ENCODE measurements around the gene KLHL34.

The KLHL34 gene

DNA sequence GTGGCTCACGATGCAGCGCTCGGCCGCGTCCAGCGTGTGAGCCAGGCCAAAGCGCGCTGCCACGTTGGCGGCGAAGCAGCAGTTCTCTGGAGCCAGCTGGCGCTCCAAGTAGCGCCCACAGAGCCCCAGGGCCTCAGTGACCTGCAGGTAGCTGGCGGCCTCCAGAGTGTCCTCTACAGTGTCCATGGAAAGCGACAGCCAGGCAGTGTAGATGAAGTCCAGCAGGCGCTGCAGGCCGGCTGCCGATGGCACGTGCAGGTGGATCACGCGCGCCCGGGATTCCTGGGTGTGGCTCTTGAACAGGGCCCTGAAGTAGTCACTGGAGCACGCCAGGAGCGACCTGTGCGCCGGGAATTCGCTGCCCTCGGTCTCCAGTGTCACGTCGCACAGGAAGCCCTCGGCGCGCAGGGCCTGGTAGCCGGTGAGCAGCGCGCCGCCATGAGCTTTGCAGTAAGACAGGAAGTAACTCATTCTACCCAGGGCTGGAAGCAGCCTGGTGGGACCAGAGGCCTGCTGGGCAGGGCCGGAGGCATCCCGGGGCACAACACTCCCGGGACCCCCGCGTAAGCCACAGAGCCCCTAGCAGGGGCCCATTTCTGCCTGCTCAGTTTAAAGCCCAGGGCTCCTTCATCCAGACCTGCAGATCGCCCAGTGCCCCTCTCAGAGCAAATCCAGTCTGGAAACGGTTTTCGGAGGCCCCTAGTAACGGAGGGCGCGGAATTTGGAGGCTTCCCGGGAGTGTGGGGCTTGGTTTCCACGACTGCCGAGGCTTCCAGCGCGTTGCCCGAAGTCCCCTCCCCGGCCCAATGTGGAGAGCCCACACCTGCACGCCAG is 595 bp downstream of the KLHL34 start:
- ATAC-seq (ENCODE audit: low read depth) = no peak
- TF ChIP-seq, protein P1, sequence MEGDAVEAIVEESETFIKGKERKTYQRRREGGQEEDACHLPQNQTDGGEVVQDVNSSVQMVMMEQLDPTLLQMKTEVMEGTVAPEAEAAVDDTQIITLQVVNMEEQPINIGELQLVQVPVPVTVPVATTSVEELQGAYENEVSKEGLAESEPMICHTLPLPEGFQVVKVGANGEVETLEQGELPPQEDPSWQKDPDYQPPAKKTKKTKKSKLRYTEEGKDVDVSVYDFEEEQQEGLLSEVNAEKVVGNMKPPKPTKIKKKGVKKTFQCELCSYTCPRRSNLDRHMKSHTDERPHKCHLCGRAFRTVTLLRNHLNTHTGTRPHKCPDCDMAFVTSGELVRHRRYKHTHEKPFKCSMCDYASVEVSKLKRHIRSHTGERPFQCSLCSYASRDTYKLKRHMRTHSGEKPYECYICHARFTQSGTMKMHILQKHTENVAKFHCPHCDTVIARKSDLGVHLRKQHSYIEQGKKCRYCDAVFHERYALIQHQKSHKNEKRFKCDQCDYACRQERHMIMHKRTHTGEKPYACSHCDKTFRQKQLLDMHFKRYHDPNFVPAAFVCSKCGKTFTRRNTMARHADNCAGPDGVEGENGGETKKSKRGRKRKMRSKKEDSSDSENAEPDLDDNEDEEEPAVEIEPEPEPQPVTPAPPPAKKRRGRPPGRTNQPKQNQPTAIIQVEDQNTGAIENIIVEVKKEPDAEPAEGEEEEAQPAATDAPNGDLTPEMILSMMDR (IDR thresholded peaks at IDR 0.05; ENCODE audit: poor library complexity, severe bottlenecking) = no peak
- DNase-seq (ENCODE audit: low spot score) = no peak
- Histone ChIP-seq H3K4me3 (ENCODE audit: severe bottlenecking) (no peak overlapping the region), H3K9me3 (ENCODE audit: severe bottlenecking) (no peaks in the 10 kb centered on the region), H3K4me1 (ENCODE audit: insufficient read depth, poor library complexity, severe bottlenecking) (no peaks in the 10 kb centered on the region), H3K27ac (ENCODE audit: poor library complexity, severe bottlenecking) (no peak overlapping the region), H3K36me3 (ENCODE audit: low read depth) (no peaks in the 10 kb centered on the region), H3K27me3 (ENCODE audit: insufficient read depth, poor library complexity, severe bottlenecking) (no peaks in the 10 kb centered on the region)

DNA sequence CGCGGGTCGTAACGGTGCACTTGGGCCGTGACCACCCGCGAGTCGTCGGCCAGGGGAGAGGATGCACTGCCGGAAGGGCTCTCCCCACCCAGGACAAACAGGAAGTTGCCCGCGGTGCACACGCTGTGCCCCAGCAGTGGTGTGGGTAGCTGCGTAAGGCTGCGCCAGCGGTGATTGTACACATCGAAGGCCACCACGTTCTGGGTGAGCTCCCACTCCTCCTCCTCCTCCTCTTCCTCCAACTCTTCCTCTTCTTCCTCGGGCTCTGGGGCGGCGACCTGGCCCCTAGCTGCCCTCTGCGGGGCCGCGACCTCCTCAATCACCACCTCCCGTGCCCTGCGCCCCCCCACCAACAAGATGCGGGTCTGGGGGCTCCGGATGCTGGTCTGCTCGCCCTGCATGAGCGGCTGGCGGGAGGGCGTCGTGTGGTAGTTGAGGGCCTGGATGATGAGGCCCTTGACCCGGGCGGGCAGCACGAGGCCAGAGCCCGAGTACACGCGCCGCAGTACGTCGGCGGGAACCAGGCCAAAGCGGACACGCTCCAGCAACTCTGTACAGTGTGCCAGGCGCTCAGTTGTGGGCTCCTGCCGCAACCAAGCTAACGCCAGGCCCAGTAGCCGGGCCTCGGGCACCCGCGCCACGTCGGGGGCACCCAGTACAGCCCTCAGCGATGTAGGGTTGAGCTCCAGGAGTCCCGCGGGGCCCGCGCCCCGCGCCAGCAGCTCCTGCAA is 1.4 kb downstream of the KLHL34 start:
- no peak overlapping the region for H3K27ac ChIP-seq (ENCODE audit: poor library complexity, severe bottlenecking)
- ATAC-seq (ENCODE audit: low read depth) (no peak), DNase-seq (ENCODE audit: low spot score) (no peak)
- H3K27me3 ChIP-seq (ENCODE audit: insufficient read depth, poor library complexity, severe bottlenecking) = no peaks in the 10 kb centered on the region
- H3K9me3 ChIP-seq (ENCODE audit: severe bottlenecking) = no peaks in the 10 kb centered on the region
- no peaks in the 10 kb centered on the region for H3K36me3 ChIP-seq (ENCODE audit: low read depth)
- no peak overlapping the region for H3K4me3 ChIP-seq (ENCODE audit: severe bottlenecking)
- TF ChIP-seq, protein P1 (IDR thresholded peaks at IDR 0.05; ENCODE audit: poor library complexity, severe bottlenecking) = no peak
- H3K4me1 ChIP-seq (ENCODE audit: insufficient read depth, poor library complexity, severe bottlenecking) = no peaks in the 10 kb centered on the region

DNA sequence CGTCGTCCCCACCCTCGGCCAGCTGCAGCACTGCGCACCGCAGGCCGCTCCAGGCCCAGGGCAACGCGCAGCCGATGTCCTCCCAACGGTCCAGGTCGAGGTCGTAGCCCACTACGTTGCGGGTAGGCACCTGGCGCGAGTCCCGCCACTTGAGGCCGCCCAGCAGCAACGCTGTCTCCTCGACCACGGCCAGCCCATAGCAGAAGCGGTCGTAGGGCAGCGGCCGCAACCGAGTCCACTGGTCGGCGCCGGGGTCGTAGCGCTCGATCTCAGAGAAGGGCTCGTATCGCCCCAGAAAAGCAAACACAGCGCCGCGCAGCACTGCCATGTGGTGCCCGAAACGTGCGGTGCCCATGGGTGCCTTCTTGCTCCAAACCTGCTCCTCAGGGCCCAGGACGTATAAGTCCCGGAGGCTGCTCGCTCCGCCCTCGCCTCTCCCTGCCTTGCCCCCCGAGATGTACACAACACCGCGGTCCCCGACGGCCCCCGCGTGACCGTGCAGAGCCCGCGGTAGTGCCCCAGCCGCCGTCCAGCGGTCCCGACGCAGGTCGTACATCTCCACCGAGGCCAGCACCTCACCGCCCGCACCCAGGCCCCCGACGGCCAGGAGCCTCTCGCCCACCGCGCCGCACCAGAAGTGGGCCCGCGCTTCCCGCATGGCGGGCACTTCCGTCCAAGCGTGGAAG is 2.1 kb downstream of the KLHL34 start:
- Histone ChIP-seq H3K4me3 (ENCODE audit: severe bottlenecking) (no peak overlapping the region), H3K27ac (ENCODE audit: poor library complexity, severe bottlenecking) (no peak overlapping the region), H3K27me3 (ENCODE audit: insufficient read depth, poor library complexity, severe bottlenecking) (no peaks in the 10 kb centered on the region), H3K9me3 (ENCODE audit: severe bottlenecking) (no peaks in the 10 kb centered on the region), H3K36me3 (ENCODE audit: low read depth) (no peaks in the 10 kb centered on the region), H3K4me1 (ENCODE audit: insufficient read depth, poor library complexity, severe bottlenecking) (no peaks in the 10 kb centered on the region)
- TF ChIP-seq, protein P1 (IDR thresholded peaks at IDR 0.05; ENCODE audit: poor library complexity, severe bottlenecking) = no peak
- no peak for ATAC-seq (ENCODE audit: low read depth)
- no peak for DNase-seq (ENCODE audit: low spot score)

DNA sequence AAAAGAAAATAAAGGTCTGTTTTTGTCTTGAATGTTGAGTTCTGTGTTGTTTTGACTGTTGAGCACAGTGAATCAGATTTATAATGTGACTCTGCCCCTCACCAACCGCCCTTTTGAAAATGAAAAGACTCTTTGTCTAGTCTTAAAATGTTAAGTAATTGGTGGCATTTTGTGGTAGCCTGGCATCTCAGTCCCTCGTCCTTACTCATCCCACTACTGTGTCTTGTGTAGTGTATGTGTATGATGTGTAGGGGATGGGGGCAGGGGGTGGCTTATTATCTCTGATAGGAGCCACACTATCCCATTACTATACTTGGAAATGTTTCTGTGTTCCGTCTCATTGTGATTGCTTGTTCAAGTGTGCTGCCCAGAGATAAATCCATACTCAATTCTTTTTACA is 12.2 kb downstream of the KLHL34 start:
- DNase-seq (ENCODE audit: low spot score) (no peak), ATAC-seq (ENCODE audit: low read depth) (no peak)
- no peaks in the 10 kb centered on the region for H3K36me3 ChIP-seq (ENCODE audit: low read depth)
- no peaks in the 10 kb centered on the region for H3K4me1 ChIP-seq (ENCODE audit: insufficient read depth, poor library complexity, severe bottlenecking)
- no peaks in the 10 kb centered on the region for H3K27me3 ChIP-seq (ENCODE audit: insufficient read depth, poor library complexity, severe bottlenecking)
- TF ChIP-seq, protein P1 (IDR thresholded peaks at IDR 0.05; ENCODE audit: poor library complexity, severe bottlenecking) = no peak
- no peak overlapping the region for H3K4me3 ChIP-seq (ENCODE audit: severe bottlenecking)
- H3K9me3 ChIP-seq (ENCODE audit: severe bottlenecking) = no peaks in the 10 kb centered on the region
- H3K27ac ChIP-seq (ENCODE audit: poor library complexity, severe bottlenecking) = no peak overlapping the region
